Renal cortex interstitium (tissue), 11 donors: ENCODE data around the gene DEPDC1. TPM values are rescaled to one million over a fixed set of nuclear protein-coding genes. Genes with fewer than 3 reads are reported as not detected.
"Not testable (repeated sequence)": the region's sequence is repeated elsewhere in the genome, so short reads cannot be mapped to it uniquely, and the experiment has no call there.

ENCODE experiments used
- DNase-seq, 11 donors: peaks; one replicate each; pipeline ENCODE4 v3.0.0-alpha.2; 2013; ENCODE audit warnings: low read depth in 9 of 11, low spot score in 4 of 11; ENCODE audit errors: extremely low read depth in 1 of 11
- polyA plus RNA-seq, 3 donors: library from polyadenylated mRNA; unstranded; fragments of 120-200 nt; gene quantifications; one replicate each; pipeline ENCODE4 v1.2.1, GENCODE V29; 2013; ENCODE audit not compliant: insufficient read length in 3 of 3

Gene DEPDC1
- polyA plus RNA-seq, 3 donors, result 13.2 to 17.6 (median 17.1) TPM

DNA sequence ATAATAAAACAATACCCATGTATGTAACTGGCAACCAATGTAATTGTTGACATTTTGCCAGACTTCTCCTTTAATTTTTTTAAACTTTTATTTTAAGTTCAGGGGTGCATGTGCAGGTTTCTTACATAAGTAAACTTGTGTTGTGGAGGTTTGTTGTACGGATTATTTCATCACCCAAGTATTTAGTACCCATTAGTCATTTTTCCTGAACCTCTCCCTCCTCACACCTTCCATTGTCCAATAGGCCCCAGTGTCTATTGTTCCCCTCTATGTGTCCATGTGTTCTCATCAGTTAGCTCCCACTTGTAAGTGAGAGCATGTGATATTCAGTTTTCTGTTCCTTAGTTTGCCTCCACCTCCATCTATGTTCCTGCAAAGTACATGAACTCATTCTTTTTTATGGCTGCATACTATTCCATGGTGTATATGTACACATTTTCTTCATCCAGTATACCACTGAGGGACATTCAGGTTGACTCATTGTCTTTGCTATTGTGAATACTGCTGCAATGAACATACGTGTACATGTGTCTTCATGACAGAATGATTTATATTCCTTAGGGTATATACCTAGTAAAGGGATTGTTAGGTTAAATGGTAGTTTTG lies 6.7 kb downstream of the DEPDC1 start:
- DNase-seq, result no peak

DNA sequence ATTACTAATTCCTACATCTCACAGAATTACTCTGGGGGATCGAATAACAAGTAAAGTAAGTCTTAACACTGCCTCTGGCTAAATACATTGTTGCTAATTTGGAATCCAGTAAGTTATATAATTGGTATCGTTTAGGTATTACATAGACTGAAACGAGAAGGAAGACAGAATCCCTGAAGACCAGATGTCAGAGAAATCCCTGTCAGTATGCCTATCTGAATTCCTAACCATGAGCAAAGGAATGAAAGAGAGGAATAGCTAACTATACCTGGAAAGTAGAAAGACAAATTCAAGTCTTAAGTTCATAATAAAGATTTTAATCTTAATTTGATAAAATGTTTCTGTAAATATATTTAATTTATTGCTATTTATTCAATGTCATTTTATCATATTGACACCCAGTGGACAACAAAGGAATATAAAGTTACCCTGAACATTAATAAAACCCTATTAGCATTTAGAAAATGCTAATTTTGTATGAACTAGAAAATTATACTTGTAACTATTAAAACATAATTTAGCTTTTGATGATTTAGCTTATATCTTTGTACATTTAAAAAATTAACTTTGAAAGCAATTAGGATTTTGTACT lies 11.4 kb downstream of the DEPDC1 start:
- no peak for DNase-seq

DNA sequence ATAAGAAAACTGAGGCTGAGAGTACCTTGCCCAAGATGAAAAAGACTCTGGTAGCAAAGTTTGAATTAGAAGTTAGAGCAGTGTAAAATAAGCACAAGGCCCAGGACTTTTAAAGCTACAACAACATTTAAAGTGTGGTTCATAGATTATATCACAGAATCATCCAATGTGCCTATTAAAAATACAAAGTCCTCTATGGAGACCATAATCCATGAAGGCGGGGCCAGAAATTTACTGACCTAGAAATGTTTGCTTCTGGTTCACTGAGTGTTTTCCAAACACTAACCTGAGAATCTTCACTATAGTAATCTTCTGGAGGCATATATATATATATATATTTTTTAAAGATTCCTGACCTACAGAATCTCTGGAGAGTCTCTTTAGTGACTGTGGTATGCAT lies 12.3 kb downstream of the DEPDC1 start:
- no peak for DNase-seq

DNA sequence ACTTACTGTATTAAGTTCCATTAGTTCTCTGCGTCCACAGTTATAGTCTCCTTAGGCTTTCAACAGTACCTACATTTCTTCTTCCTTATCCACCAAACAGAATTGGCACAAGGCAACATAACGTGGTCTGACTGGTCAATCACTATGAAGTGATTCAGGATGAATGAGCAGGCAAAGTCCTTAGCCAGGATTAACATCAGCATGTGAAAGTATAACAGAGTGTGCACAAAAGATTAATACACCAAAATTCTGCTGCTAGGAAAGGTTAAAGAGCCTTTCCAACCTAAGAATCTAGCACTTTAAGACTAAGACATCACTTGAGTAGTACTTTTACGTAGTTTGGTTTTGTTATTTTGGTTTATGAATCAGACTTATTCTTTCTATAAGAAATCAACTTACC lies 15.8 kb downstream of the DEPDC1 start:
- DNase-seq, result no peak

DNA sequence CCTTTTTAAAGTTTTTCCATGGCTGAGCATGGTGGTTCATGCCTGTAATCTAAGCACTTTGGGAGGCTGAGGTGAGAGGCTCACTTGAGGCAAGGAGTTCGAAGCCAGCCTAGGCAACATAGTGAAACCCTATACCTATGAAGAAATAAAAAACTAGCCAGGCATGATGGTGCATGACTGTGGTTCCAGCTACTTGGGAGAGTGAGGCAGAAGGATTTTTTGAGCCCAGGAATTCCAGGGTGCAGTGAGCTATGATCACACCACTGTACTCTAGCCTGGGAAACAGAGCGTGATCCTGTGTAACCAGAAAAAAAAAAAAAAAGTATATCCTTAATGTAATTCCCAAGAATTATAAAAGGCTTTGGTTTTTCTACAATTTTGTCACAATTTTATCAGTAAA lies 17.4 kb downstream of the DEPDC1 start:
- DNase-seq, result no peak

DNA sequence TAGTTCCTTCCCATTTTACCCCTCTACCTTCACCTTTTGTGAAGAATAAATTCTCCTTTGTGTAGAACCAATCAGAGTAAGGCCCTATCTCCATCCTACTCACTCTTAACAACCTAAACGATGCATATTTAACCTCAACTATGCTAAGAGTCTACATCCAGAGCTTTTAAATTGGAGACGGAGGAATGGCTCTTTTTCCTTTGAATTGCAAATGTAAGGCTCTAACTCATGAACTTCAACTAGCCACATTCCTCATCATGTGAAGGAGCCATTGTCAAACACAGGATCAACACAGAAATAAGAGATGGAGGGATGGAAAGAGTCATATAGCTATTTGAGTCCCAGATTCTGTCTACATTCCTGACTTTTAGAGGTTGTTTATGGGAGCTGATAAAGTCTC lies 18.2 kb downstream of the DEPDC1 start:
- DNase-seq, result no peak

DNA sequence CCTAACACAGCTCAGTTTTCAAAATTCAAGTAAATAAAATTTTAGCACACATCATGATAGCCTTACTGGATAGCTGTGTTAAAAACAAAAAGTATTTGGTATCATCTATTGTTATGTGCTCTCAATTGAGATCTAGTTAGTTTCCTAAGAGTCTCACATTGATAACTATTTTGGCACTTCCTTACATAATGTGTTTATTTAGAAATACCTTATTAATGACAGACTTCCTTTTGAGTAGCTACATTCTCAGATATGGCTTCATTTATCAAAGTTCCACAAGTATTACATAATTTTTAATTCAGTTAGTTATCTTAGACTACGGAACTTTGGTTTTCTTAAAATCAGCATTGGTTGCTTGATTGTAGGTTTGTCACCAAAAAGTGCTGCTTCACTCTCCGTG lies 20.3 kb downstream of the DEPDC1 start:
- not testable (repeated sequence) for DNase-seq

DNA sequence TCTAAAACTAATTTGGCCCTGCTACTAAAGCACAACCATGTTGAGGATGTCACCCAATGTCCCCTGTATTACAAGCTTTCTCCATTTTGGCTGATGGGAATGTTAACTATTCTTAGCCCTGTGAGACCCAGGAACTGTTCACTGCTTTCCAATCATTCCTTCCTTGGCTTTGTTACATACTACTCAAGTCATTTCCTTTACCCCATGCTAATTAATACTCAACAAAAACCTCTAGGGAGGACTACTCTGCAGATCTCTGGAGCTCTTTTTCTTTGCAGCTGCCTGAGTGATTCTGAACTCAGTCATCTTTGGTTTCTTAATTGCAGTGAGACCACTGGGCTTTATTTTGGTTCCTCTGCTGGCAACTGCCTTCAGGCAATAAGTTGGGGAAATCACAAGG lies 23.8 kb downstream of the DEPDC1 start:
- no peak for DNase-seq

DNA sequence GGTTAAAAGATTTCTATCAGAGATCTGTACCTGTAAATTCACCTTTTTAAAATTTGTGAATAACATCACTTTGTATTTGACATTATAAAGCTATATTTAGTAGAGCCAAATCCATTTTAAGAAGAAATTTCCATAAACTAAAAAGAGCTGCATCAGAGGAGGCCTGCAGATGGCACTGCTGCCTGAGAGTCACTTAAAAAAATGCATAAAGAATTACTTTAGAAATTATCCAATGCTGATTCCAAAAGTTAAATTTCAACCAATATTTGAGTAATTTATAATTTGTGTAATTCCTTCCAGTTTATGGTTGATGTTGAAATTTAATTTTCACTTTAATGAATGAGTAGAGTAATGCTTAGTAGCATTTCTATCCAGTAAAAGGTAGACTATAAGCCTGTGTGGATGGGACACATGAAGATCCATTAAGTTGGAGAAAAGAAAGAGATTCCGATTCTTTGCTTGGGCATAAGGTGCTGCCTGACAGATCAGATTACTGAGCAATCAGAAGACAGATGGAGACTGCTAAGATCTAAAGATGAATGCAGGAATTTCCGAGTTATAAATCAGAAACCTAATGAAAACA lies 26.4 kb downstream of the DEPDC1 start:
- peak in 1 of 11 donors; percentile 3 for DNase-seq

DNA sequence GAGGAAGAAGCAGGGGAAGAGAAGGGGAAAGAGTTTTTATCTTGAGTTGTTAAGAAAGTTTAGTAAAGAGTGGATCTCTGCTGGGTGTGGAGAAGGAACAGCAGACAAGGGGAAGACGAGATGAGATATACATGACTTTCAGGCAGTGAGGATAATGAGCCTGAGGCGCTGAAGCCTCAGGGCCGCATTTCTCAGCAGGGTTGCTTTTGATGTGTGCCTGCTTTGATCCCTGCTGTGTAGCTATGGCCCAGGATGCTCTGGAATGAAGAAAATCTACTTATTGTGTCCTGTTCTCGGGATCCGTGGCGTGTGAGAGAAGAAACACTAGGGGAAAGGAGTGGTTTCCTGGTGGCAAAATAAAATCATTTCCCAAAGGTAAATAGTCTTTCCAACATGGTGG lies 32.0 kb downstream of the DEPDC1 start:
- no peak for DNase-seq

DNA sequence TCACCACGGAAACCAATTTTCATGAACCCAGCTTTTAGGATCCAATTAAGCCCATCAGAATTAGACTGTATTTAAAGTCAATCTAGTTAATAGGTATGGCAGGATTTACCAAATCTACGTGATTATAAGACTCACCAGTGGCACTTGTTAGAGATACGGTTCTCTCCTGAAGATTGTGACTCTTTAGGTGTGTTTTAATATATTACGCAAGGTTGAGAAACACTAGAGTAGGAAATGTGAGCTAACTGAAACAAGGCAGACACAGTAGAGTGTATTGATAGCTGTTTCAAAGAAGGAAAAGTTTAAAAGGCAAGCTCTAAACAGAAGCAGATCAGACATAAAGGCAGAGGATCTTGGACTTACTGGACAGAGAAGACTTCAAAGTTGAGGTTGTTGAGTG lies 35.9 kb downstream of the DEPDC1 start:
- DNase-seq, result no peak

DNA sequence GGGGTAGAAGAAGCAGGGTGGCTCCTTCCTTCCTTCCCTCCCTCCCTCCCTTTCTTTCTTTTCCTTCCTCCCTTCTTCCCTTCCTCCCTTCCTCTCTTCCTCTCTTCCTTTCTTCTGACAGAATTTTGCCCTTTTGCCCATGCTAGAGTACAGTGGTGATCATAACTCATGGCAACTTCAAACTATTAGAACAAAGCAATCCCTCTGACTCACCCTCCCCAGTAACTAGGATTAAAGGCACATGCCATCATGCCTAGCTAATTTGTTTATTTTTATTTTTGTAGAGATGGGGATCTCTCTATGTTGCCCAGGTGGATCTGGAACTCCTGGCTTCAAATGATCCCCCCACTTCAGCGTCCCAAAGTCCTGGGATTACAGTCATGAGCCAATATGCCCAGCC lies 37.1 kb downstream of the DEPDC1 start:
- no peak for DNase-seq

DNA sequence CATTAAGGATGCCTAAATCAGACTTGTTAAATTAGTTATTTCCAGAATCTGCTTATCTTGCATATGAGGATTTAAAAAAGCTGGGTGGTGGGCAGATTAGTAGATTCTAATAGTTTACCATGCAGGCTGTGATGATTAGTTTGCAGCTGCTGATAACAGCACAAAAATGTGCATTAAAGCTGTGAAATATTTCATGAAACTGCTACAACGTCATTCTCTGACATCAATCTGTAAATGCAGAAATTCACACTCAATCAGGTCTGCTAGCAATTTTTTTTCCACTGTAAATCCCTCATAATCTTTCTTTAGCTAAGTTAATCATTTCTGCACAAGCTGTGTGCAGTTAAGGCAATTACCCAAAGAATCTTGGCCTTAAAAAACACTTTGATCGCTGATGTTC lies 37.8 kb downstream of the DEPDC1 start:
- peak in 1 of 11 donors; percentile 5 for DNase-seq

DNA sequence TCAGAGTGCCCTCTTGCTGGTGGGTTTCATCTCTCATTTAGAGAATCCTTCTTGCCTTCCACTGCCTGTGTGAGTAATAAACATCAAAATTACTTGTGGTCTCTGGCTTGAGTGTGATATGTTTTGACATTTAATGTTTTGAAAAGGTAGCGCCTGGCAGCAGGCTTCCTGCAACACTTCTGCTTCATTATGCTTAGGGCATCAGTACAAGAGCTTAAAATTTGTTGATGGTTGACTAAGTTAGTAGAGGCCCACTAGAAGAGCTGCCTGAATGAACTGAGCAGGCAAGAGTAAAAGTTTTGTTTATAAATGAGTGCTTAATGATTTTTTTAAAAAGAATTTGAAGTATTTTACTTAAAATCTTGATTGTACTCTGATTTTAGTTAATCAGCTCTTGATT lies 40.7 kb downstream of the DEPDC1 start:
- DNase-seq, result no peak

DNA sequence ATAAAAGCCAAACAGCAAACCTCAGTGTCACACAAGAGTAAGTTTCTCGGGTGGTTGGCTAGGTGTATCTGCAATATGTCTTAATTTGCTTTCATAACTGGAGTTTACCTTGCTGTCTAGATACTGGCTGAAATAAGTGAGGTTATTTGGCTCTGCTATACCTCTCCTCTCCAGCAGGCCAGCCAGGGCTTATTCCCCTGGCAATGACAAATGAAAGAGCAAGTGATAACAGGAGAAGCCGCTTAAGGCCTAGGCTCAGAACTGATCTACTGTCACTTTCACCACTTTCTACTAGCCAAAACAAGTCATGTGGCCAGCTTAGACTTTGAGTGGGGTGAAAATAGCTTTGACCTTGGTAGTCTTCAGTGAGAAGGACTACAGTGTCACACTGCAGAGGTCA lies 42.3 kb downstream of the DEPDC1 start:
- no peak for DNase-seq

DNA sequence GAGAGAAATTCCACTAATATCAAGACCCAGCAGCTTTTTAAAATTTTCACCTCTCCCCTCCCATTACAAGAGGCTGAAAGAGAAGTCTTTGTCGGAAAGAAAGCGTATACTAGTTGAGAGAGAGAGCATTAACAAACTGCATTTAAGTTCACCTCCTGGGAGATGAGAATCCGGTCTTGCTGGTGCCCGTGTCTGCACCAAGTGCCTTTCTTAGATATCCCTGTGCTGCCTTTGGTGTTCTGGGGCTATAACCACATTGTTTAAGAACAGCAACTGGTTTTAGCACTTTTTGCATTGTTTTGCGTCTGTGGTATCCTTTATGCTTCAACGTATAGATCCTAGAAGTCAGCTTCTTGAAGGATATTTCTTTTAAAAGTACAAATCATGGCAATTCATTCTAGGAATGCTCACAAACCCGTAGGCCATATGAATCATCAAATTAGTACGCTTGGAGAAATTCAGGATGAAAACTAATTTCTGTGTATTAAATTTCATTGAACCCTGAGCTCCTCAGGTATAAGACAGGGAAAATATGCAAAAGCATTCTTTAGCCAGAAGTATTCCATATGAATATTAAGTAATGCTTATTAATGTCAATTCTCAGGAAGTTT lies 43.7 kb downstream of the DEPDC1 start:
- DNase-seq, result no peak

DNA sequence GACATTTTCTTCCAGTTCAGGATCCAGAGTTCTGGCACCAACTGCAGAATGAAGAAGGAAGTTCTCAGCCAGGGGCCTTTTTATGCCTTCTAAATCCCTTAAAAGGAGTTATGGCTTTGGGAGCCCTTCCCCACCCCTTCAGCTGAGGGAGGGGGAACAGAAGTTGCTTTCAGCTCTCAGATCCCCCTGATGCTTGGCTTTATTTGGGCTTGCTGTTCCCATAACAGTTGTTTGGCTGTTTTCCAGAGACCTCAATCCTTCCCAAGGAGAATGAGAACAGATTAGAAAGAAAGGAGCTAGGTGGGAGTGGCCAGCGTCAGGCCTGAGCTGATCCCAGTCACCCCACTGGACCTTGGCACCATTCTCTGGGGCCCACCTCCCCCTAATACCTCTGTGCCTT lies 47.0 kb downstream of the DEPDC1 start, which contains the start of gene RPE65:
RPE65 (minus strand) TSS at position 54 of the 400 bp plus-strand sequence; CDS start at position 5, 49 bp downstream.
- peak in 7 of 11 donors; percentile 9 to 27 (median 18) for DNase-seq

DNA sequence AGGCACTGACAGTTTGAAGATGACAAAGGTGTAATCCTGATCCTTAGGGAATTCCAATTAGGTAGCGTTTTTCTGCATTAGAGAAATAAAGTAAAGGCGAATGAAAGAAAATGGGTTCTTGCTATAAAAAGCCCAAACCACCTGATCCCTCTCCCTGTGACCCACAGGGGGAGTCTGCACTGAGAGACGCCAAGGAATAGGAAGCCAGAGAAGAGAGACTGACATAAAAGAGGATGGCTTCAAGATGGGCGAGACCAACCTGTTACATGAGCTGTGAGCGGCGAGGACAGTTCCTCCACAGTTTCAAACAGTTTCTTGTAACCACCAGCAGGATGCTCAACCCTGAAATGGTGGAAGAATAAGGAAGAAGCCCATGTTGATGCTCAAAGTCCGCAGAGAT lies 48.5 kb downstream of the DEPDC1 start:
- no peak for DNase-seq

DNA sequence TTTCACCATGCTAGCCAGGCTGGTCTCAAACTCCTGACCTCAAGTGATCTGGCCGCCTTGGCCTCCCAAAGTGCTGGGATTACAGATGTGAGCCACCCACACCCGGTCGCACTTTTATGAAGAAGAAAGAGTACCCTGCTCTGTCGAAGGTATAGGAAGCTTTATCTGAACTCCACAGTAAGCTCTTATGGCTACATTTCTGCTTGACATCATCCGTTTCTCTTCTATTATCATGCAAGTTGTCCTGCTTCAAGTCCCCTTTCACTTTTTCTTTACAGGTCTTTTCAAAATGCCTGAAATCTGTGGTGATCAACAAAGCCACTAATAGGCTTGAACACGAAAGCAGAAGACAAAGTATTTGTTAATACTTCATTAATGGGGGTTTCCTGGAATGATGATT lies 51.2 kb downstream of the DEPDC1 start:
- DNase-seq, result no peak

DNA sequence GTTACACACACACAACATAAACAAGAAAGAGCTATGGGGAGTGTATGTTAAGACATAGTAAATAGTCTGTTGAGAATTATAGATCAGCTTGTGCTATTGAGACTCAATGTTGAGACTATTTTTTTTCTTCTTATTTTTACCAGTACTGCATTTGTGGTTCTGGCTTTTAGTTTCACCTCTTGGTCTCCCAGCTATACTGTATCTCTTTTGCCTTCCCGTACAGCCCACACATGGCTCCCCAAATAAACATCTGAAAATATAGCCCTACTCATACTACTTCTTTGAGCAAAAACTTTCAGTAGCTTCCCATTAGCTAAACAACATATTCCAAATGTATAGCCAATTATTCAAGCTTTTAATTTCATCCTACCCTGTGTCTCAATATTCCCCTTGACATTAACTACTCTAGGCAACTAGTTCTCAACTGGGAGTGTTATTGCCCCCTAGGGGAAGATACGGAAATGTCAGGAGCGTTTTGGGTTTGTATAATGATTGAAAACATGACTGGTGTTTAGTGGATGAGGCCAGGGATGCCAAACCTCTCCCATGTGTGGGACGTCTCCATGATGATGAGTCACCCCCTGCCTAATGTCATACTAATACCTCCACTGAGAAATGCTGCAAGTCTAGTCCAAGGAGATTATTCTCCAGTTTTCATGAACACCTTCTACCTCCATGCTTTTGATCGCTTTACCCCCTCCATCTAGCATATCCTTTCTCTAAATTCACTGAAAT lies 53.9 kb downstream of the DEPDC1 start:
- DNase-seq, result peak in 1 of 11 donors; percentile 4
